RWPE2 (cell line): ENCODE data around the gene IL1RAPL2.

ENCODE experiments used
- ATAC-seq: fragments of 200-7000 bp; cut with Tn5 transposase; 3 replicates; pipeline ENCODE4 v1.9.1; 2021; ENCODE audit warnings: low read depth
- DNase-seq: peaks from one replicate; pipeline ENCODE4 v3.0.0-alpha.2; 2020; ENCODE audit warnings: low spot score
- H3K27ac ChIP-seq: fragments of 450-650 bp; 2 replicates; pipeline ENCODE4 v1.5.1; 2017; ENCODE audit warnings: mild to moderate bottlenecking; ENCODE audit not compliant: poor library complexity, severe bottlenecking
- H3K27me3 ChIP-seq: fragments of 250-450 bp; sonication (Bioruptor Pico); 2 replicates; pipeline ENCODE4 v1.5.1; 2021; ENCODE audit warnings: mild to moderate bottlenecking, moderate library complexity; ENCODE audit not compliant: insufficient read depth, poor library complexity, severe bottlenecking
- H3K36me3 ChIP-seq: fragments of 250-450 bp; sonication (Bioruptor Pico); 2 replicates; pipeline ENCODE4 v1.5.1; 2020; ENCODE audit warnings: low read depth, mild to moderate bottlenecking, moderate library complexity
- H3K4me1 ChIP-seq: fragments of 250-450 bp; sonication (Bioruptor Pico); 2 replicates; pipeline ENCODE4 v1.5.1; 2021; ENCODE audit warnings: mild to moderate bottlenecking, moderate library complexity; ENCODE audit not compliant: insufficient read depth, poor library complexity, severe bottlenecking
- H3K4me3 ChIP-seq: fragments of 250-450 bp; sonication (Bioruptor Pico); 2 replicates; pipeline ENCODE4 v1.5.1; 2021; ENCODE audit warnings: mild to moderate bottlenecking, moderate library complexity; ENCODE audit not compliant: severe bottlenecking
- H3K9me3 ChIP-seq: fragments of 250-450 bp; sonication (Bioruptor Pico); 2 replicates; pipeline ENCODE4 v1.5.1; 2021; ENCODE audit warnings: mild to moderate bottlenecking, moderate library complexity; ENCODE audit not compliant: severe bottlenecking
- CTCF ChIP-seq: fragments of 450-650 bp; IDR thresholded peaks from one replicate; pipeline ENCODE4 v1.5.1; 2017; ENCODE audit warnings: mild to moderate bottlenecking, moderate library complexity; ENCODE audit not compliant: poor library complexity, severe bottlenecking

The IL1RAPL2 gene

GRCh38 chrX:105723966-105724735 is 1158.2 kb downstream of the IL1RAPL2 start:
- Histone ChIP-seq H3K4me3 (no peak overlapping the region), H3K9me3 (no peaks in the 10 kb centered on the region), H3K36me3 (no peaks in the 10 kb centered on the region), H3K27me3 (no peaks in the 10 kb centered on the region), H3K27ac (no peak overlapping the region), H3K4me1 (no peaks in the 10 kb centered on the region)
- no peak for TF ChIP-seq CTCF
- DNase-seq (no peak), ATAC-seq (no peak)

GRCh38 chrX:105725228-105725627 is 1159.2 kb downstream of the IL1RAPL2 start:
- Histone ChIP-seq H3K9me3 (no peaks in the 10 kb centered on the region), H3K27me3 (no peaks in the 10 kb centered on the region), H3K36me3 (no peaks in the 10 kb centered on the region), H3K4me3 (no peak overlapping the region), H3K27ac (no peak overlapping the region), H3K4me1 (no peaks in the 10 kb centered on the region)
- TF ChIP-seq CTCF: no peak
- no peak for DNase-seq
- ATAC-seq: no peak

GRCh38 chrX:105738162-105738561 is 1172.2 kb downstream of the IL1RAPL2 start:
- no peak for ATAC-seq

GRCh38 chrX:105744291-105744690 is 1178.3 kb downstream of the IL1RAPL2 start:
- H3K27me3 ChIP-seq: no peaks in the 10 kb centered on the region
- H3K4me3 ChIP-seq: no peak overlapping the region
- H3K9me3 ChIP-seq: no peaks in the 10 kb centered on the region
- no peaks in the 10 kb centered on the region for H3K36me3 ChIP-seq
- H3K4me1 ChIP-seq: peaks cover 15% of the 10 kb centered on the region
- peak overlapping the region; percentile 64 for H3K27ac ChIP-seq
- DNase-seq (no peak), ATAC-seq (peak; percentile 73)
- TF ChIP-seq CTCF: no peak

More at GRCh38 chrX:105738162-105738561, 1172.2 kb downstream of the IL1RAPL2 start:
- TF ChIP-seq CTCF: no peak
- no peak for DNase-seq
- Histone ChIP-seq H3K27ac (no peak overlapping the region), H3K4me1 (no peaks in the 10 kb centered on the region), H3K4me3 (no peak overlapping the region), H3K36me3 (no peaks in the 10 kb centered on the region), H3K9me3 (no peaks in the 10 kb centered on the region), H3K27me3 (no peaks in the 10 kb centered on the region)

DNA sequence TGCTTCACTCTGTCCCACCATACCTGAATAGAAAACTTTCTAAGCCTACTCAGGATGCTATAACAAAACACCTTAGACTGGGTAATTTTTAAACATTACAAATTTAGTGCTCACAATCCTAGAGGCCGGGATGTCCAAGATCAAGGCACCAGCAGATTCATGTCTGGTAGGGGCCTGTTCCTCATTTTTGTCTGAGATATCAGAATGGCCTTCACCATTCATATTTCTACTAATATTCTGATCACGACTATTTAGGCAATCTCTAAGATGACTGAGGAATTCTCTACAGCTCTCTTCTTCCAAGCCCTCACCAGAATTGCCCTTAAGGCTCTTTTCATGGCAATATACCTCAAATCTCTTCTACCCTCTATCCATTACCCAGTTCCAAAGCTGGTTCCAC is 1178.9 kb downstream of the IL1RAPL2 start:
- H3K4me3 ChIP-seq: no peak overlapping the region
- H3K27ac ChIP-seq: peak overlapping the region; percentile 64
- DNase-seq (no peak), ATAC-seq (no peak)
- no peak for TF ChIP-seq CTCF
- no peaks in the 10 kb centered on the region for H3K9me3 ChIP-seq
- H3K36me3 ChIP-seq: no peaks in the 10 kb centered on the region
- H3K27me3 ChIP-seq: no peaks in the 10 kb centered on the region
- H3K4me1 ChIP-seq: peaks cover 15% of the 10 kb centered on the region
